ENCODE data around the gene THSD8.

GRCh38 chr19:12841094-12841493 is 39.2 kb downstream of the THSD8 start:
- no peak for TF ChIP-seq EZH2 (IDR thresholded peaks at IDR 0.05; ENCODE audit: borderline replicate concordance, insufficient read depth, low read length, poor library complexity, severe bottlenecking)
- TF ChIP-seq CTCF (IDR thresholded peaks at IDR 0.05; ENCODE audit: poor library complexity, severe bottlenecking) = no peak
- TF ChIP-seq SMC3 (conservative IDR thresholded peaks at IDR 0.05; ENCODE audit: poor library complexity) = no peak
- peak; percentile 12 for TF ChIP-seq EP300 (conservative IDR thresholded peaks at IDR 0.05; ENCODE audit: poor library complexity, severe bottlenecking)
- no peak for TF ChIP-seq RAD21 (conservative IDR thresholded peaks at IDR 0.05)
- TF ChIP-seq REST (IDR thresholded peaks at IDR 0.05; ENCODE audit: borderline replicate concordance) = no peak
- no peak for TF ChIP-seq TAF1 (IDR thresholded peaks at IDR 0.05; ENCODE audit: low read depth)
